HG02973 (cell line): ENCODE data around the gene XIRP1.
"Not testable (repeated sequence)": the region's sequence is repeated elsewhere in the genome, so short reads cannot be mapped to it uniquely, and the experiment has no call there.

ENCODE experiments used
- ATAC-seq: cut with Tn5 transposase; IDR thresholded peaks from one replicate; pipeline ENCODE4 v1.9.1; 2021; ENCODE audit warnings: moderate library complexity; ENCODE audit not compliant: unreplicated experiment

The XIRP1 gene

DNA sequence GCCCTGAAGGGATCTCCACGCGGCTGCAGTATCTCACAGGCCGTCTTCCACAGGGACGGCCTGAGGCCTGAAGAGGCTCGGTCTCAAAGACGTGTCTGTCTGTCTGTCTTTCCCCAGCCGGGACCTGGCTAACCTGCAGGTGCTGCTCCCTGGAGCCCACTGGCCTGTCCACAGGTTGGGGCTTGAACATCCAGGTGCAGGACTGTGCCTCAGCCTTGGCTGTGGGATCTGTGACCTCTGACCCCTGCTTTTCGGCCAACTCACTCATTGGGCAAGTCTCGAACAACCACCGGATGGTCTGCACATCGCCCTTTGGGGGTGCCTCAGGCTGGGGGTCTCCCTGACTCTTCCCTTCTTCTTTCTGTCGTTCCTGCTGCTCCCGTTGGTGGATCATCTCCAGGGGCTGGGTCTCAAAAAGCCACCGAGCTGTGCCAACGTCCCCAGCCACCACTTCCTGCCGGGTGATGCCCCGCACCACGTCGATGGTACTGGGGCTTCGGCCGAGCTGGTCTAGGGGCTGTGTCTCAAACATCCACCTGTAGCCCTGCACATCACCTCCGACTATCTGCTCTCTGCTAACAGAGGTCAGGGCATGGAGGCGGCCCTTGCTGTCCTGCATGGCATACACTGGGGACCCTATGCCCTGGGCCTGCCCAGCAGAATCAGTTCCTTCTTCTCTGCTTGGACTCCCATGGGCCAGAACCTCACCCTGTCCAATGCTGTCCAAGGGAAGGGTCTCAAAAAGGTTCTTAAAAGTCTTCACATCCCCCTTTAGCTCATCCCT lies 4.8 kb downstream of the XIRP1 start:
- ATAC-seq = no peak

DNA sequence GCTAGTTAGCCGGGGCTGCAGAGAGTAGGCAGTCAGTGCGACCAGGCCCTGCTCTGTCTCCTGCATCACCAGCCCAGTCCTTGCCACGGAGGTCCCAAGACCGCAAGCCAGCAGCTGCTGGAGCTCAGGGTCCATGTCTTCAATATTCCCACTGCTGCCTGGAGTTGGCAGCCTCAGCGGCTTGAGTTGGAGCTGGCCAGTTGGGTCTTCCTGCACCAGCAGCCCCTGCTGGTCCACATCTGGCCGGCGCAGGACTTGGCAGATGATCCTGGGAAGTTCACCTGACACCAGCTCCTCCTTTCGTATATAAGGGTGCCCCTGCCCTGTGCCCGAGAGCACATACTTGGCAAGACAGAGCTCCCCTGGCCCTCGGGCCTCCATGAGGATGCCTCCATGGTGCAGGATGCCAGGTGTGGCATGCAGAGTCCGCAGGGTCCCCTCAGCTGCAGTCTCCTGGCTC lies 5.7 kb downstream of the XIRP1 start:
- ATAC-seq = no peak

DNA sequence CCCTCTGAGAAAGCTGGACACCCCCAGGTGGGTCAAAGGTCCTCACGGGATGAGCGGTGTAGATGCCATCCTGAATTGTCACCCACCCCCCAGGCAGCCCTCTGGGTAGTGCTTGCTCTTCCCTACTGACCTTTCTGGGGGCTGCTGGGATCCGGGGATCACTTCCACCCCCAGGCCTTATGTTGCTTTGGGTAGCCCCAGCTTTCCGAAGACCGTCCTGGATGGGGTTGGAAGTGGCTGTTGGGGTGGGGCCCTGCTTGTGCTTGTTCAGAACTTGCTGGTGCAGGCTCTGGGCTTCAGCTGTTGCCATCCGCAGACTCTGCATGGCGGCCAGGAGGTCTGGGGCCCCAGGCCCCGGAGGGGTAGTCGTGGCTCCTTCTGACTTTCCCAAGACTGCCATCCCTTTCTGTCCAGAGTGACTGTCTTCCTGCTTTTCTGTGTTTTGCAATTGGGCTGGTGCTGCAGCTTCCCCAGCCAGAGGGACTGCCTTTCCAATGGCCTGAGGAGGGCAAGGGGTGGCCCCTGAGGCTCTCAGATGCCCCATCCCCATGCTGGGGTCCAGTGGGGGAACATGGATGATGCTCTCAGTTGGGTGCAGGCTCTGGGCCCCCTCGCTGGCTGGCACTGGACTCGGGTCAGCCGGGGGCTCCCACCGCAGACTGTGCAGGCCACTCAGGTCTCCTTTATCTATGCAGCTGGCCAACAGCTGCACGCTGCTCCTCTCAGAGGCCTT lies 6.3 kb downstream of the XIRP1 start:
- ATAC-seq = no peak

DNA sequence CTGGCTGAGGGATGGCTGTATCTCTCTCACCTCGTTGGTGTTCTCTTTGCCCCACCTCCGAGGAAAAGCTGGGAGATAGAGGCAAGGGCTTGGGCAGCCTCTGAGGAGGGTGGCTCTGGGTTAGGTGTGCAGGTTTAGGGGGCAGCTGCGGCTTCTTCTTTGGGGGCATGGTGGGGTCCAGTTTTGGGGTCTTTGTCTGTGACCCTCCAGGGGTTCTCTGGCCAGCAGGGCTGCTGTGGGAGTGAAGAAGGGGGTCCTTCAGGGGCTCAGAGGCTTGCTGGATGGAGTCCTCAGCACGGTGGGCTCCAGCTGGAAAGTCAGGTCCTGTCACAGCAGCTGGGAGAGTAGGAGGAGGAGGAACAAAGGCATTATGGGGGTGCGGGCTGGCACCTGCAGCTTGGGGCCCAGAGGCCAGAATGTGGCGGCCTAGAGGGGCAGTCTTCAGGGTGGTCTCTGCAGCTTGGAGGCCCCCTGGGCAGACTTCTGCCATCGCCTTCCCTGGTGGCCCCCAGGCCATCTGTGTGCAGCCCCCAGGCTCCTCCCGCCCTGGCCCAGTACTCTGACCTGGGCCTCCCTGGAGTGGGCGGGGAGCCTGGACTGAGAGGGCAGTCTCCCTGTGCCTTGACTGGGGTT lies 7.0 kb downstream of the XIRP1 start:
- no peak for ATAC-seq

DNA sequence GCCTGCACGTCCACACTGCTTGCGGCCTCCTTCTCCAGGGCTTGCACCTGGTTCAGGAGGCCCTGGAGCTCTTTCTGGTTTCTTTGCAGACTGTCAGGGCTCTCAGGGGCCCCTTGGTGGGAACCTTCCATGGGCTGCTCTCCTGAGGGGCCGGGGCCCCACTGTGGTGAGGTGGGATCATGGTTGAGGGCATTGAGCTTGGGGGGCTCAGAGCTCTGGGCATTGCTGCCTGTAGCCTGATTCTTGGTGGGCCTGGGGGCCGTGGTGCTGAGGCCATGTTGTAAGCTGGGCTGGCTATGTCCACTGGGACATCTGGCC lies 7.5 kb downstream of the XIRP1 start:
- ATAC-seq = no peak

DNA sequence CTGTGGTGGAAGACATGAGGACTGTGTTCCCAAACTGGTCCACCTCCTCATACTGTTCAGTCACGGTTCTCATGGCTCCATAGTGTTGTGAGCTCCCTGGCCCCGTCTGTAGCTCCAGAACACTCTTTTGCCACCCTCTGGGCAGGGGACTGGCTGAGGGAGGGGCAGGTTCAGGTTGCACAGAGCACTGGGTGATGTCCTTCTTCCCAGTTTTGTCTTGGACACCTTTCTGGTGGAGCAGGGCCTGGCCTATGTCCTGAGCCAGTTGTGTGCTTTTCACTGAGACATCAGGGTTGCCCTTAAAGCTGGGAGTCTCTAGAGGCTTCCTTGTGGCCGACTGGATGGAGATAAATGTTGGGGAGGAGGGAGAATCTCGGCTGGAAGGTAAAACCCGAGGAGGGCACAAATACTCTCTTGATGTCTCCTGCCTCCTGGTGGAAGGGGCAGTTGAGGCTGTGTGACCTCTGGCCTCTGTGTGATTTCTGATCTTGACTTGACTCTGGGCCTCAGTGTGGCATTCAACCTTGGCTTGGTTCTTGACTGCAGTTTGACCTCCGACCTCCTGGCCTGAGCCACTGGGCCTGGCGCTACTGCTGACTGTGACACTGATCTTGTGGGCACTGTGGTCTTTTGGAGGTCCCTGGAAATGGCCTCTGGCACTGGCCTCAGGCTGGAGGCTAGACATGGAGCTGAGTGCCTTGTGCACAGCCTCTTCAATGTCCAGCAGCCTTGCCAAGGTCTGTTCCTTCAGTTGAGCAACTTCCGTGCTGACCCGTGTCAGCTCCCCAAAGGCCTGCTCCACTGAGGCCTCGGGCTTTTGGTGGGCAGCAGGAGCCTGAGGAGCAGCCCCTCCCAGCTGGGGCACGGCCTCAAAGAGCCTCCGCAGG lies 8.1 kb downstream of the XIRP1 start:
- ATAC-seq = no peak

DNA sequence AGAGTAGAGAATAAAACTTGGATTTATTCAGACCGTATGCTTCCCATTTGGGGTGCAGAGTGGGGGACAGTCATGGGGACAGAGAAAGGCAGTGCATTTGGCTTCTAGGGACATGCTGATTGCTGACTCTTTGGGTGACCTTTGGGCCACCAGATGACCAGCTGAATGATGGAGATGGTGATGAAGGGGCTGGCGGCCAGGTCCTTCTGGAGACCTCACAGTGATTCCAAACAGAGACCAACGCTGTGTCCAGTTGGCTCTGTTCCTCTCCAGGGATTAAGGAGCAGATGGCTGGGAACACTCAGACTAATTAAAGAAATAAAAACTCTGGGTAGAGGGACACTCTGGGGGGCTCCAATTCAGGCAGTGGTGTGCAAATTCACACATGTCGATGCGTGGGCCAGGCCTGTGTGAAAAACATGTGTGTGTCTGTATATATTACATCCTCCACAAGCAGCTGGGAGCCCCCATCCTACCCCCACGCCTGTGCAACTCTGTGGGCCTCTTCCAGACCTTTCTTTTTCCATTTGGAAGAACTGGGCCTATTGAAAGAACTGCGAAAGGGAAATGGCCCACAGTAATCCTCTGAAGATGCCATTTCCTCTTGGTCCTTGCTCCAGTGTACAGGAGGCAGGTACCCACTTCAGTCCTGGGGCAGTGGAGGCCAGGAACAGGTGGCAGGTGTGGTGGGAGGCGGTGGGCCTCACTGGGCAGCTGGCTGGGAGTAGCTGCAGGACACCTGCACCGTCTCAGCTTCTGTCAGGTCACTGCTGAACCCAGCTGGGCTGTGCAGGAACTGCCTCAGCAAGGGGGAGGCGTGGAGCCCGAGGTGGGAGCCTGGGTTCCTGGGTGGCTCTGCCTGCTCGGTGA lies 8.9 kb downstream of the XIRP1 start:
- no peak for ATAC-seq

DNA sequence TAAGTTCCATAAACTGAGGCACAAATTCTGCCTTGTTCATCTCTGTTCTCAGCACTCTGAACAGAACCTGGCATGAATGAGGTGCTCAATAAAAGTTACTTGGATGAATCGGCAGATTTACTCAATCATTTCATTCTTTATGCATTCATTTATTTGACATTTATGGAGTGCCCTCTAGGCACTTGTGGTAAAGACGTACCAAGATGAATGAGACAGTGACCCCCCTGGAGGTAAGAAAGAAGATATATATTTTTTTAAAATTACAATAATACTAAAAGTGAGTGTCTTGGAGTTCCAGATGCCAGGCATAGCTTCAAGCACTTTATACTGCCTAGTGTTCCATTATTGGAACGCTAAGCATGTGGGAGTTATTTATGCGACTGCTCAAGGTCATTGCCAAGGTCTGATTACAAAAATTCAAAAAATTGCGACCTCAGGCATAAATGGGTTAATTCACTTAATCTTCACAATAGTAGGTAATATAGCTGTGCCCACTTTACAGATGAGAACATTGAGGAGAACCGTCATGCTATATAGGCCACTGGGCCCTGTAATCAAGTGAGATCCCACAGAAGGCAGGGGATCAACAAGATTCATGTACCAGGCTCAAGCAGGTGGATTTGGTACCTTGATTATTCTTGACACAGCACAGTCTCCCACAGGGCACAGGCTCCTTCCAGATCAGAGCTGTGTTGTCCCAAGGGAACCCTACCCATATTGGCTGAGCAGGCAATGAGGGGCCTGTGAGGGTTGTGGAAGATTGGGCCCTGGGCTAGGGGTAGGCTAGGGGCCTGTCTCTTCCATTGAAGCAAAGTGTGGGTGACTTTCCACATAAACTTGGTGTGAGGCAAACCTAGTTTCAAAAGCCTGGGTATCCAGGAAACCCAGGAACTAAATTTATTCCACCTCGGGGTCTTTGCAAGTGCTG lies 10.7 kb downstream of the XIRP1 start:
- ATAC-seq = no peak

DNA sequence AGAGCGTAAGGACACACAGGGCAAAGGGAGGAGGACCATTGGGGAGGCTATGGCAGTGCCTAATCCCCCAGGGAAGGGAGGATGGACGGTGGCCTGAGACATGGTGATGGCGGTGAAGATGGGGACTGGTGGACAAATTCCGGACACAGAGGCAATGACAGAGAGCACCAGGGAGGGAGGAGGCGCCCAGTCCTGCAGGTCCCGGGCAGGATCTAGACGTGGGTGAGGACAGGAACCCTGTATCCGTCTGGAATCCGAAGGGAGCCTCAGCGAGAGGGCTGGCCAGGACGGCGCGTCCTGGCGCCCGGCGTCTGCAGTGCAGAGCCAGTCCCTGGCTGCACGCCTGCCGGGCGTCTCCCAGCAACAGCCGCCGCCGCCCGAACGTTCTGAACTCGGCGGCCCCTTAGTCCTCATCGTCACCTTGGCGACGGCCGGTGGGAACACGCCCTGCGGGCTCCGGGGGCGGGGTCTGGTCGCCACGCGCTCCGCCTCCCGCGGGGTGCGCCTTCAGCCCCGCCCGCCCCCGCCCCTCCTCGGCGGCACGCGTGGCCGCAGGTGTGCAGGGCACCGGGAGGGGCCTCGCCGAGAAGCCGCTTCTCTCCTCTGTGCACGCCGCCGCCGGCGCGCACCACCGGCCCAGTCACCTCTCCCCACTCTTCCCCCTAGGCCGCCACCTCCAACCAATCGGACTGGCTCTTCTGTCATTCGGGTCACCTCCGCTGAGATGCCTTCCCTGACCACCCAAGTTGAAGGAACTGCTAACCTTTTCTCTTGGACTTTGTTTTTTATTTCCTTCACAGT lies 11.6 kb downstream of the XIRP1 start:
- ATAC-seq = peak; percentile 93

DNA sequence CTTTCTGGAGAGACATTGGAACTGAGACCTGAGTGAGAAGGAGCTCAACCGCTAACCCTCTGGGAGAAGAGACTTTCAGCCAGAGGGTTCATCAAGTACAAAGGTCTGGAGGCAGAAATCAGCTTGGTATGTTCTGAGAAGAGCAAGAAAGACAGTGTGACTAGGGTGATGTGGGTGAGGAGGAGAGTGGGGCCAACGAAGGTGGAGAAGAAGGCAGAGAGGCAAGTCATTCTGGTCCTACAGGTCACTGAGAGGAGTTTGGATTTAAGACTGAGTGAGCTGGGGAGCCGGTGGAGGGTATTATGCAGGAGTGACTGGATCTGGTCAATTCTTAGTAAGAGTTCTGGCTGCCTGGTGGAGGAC lies 12.2 kb downstream of the XIRP1 start:
- ATAC-seq = peak; percentile 2

DNA sequence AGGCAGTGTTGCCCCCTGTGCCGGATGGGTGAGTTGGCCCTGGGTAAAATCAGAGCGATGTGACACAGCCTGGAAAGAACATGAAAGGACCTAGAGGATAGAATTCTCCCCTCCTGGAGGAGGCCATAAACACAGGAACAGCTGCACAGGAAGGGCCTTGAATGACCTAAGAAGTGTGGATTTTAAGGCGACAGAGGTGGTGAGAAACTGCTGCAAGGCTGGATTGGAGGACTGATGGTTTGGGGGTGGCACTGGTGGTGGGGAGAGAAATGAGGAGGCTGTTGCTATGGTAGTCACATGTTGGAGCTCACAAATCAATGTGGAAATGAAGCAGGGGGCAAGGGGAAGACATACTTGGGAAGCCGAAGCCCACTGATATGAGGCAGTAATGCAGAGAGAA lies 13.8 kb downstream of the XIRP1 start:
- ATAC-seq = no peak

DNA sequence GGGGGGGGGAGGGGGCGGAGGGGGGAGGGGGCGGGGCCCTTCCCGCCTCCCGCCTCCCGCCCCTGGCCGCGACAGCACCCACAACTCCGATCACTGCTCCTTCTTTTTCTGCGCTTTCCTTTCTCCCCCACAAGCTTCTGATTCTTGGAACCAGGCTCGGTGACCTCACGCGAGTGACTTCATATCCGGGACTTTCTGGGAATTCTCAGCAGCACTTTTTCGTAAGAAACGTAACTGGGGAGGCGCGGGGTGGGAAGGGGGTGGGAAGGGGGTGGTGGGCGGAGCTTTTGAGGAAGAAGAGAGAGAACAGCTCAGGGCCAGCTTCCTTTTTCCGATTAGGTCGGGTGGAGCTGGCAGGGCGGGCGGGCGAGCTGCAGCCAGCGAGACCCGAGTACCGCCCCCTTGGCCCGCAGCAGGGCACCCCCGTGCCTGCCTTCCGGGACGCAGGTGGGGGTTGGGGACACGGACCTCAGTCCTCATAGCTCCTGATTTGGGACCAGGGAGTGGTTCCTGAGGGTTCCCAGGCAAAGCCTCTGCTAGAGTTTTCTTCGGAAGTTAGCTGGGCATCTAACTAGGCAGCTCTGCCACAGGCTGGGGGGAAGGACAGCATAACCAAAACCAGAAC lies 14.6 kb downstream of the XIRP1 start:
- no peak for ATAC-seq

DNA sequence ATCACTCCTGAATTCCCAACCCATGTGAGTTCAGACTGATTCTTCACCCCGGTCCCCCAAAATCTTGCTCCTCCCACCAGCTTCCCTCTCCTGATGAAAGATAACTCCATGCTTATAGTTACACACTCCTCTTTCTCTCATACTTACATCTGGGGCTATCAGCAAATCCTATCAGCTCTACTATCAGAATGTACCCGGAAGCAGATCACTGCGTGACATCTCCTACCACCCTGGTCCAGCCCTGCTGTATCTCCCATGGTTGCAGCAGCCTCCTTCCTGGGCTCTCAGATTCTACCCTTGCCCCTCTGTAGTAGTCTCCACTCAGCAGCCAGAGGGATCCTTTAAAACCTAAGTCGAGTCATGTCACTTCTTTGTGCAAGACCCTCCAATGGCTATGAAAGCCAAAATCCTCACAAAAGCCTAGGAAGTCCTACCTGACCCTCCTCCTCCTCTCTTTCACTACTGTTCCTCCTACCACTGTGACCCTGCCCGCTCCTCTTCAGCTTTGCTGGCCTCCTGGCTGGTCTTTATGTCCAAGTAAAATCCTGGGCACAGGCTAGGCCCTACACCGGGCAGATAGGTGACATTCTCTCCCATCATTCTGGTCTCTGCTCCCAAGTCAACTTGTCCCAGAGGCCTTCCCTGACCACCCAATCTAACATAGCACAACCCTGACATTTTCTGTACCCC lies 16.2 kb downstream of the XIRP1 start:
- ATAC-seq = no peak

DNA sequence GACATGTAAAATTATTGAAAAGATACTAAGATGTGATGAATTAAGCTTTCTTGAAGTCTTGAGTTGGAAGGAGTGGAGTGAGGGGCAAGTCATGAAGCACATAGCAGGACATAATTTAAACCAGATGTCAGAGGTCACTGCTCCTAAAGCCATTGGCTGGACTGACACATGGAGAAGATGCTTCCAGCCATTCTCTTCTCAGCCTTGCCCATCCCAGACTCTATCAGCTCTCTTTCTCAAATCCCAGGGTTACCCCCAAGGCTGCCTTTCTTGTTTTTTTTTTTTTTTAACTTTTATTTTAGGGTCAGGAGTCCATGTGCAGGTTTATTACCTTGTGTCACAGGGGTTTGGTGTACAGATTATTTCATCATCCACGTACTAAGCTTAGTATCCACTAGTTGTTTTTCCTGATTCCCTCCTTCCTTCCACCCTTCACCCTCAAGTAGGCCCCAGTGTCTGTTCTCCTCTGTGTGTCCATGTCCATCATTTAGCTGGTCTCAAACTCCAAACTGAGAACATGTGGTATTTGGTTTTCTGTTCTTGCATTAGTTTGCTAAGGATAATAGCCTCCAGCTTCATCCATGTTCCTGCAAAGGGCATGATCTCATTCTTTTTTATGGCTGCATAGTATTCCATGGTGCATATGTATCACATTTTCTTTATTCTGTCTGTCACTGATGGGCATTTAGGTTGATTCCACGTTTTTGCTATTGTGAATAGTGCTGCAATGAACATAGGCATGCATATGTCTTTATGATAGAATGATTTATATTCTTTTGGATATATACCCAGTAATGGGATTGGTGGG lies 18.9 kb downstream of the XIRP1 start:
- no peak for ATAC-seq

DNA sequence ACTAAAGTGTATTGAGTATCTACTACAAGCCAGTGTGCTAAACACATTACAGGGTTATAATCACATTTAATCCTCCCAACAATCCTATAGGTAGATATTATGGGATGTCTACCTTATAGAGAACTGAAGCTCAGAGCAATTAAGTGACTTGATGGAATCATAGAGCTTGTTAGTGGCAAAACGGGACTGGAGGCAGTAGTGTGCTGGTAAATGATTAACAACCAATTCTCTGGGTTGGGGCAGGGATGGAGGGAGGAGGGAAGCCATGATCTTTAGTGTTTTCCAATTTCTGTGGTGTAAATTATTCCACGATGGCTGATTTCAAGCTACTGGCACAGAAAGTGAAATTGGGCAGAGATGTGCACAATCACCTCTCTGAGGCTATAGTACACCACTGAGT lies 20.5 kb downstream of the XIRP1 start:
- ATAC-seq = no peak

DNA sequence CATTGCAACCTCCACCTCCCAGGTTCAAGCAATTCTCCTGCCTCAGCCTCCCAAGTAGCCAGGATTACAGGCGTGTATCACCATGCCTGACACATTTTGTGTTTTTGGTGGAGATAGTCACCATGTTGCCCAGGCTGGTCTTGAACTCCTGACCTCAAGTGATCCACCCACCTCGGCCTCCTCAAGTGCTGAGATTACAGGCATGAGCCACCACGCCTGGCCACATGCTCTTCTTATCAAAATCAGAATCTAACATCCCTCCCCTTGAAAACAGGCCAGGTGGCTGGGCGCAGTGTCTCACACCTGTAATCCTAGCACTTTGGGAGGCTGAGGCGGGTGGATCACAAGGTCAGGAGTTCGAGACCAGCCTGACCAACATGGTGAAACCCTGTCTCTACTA lies 21.5 kb downstream of the XIRP1 start:
- not testable (repeated sequence) for ATAC-seq

DNA sequence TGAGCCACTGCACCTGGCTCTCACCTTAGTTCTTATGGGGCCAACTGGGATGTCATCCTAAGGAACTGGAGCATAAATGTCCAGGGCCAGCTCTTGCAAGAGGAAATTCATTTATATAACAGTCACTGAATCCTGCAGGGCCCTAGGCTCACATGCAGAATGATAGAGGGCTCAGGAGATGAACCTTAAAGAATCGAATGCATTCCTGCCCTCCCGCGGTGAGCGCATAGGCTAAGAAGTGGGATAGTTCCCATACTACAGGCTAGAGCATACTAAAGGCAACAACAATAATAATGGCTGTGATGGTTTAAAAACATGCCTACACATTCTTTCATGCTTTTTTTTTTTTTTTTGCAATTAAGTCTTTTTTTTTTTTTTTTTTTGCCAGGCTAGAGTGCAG lies 21.9 kb downstream of the XIRP1 start:
- ATAC-seq = no peak
